NCI-H2107 treated with DMSO at 0.1 percent for 48 hours (cell line): ENCODE data around the gene MAMDC2.
"Not testable (repeated sequence)": the region's sequence is repeated elsewhere in the genome, so short reads cannot be mapped to it uniquely, and the experiment has no call there.

Experiments used
- DNase-seq: peaks from one replicate; lab custom pipeline; 2025; ENCODE audit not compliant: unreplicated experiment; lab: John Stamatoyannopoulos, UW

Gene MAMDC2

DNA sequence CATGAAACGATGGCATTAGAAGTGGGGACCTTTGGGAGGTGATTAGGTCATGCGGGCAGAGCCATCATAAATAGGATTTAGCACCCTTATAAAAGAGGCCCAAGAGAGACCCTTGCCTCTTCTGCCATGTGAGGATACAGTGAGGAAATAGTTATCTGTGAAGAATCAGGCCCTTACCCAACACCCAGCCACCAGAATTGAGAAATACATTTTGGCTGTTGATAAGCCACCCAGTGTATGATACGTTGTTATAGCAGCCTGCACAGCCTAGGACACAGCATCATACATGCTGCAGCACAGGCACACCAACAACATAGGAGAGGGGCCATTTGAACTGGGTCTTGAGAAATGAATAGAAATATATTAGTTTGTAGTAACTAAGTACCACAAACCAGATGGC is 8.0 kb upstream of the MAMDC2 start:
- no peak for DNase-seq

DNA sequence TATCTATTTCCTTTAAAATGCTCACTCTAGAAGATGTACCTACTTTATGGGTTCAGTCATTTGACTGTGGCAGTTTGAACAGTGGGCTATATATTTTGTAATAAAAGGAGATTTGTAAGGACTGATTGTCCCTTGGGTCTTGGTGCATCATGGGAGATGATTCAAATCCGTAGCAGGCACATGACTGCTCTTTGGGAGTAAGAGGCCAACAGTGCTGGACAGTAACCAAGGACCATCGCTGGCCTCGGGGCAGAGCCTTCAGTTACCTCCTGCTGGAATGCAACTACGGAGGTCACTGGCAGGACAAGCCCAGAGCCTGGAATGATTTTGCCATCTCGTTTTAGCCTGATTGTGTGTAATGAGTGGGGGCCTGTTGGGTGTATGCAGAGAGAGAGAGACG is 7.0 kb upstream of the MAMDC2 start:
- DNase-seq: no peak

DNA sequence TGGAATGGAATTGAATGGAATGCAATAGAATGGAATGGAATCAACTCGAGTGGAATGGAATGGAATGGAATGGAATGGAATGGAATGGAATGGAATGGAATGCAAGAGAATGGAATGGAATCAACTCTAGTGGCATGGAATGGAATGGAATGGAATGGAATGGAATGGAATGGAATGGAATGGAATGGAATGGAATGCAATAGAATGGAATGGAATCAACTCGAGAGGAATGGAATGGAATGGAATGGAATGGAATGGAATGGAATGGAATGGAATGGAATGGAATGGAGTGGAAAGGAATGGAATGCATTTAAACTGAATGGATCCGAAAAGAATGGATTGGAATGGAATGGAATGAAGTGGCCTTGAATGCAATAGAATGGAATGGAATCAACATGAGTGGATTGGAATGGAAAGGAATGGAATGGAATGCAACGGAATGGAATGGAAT is 5.5 kb upstream of the MAMDC2 start:
- DNase-seq: not testable (repeated sequence)

DNA sequence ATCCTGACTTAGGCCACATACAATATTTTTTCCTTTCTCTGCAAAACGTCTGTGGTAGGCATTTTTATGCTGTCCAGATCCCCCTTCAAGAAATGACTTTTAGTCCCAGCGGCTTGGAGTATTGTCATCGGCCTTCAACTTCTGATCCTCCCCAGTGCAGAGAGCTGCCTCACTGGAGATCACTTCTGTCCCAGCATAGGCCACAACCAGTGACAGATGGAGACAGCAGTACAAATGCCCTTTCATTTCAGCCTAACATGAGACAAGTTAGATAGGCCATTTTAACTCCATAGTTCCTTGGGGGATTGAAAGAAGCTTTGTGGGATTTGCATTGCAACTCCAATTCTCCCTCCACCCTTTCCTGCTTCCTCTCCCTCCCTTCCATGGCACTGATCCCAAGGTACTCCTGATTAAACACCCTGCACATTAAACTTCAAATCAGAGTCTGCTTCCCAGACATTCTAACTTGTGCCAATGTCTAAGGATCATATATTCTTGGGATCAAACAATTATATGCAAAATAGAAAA is 3.2 kb upstream of the MAMDC2 start:
- DNase-seq: no peak

DNA sequence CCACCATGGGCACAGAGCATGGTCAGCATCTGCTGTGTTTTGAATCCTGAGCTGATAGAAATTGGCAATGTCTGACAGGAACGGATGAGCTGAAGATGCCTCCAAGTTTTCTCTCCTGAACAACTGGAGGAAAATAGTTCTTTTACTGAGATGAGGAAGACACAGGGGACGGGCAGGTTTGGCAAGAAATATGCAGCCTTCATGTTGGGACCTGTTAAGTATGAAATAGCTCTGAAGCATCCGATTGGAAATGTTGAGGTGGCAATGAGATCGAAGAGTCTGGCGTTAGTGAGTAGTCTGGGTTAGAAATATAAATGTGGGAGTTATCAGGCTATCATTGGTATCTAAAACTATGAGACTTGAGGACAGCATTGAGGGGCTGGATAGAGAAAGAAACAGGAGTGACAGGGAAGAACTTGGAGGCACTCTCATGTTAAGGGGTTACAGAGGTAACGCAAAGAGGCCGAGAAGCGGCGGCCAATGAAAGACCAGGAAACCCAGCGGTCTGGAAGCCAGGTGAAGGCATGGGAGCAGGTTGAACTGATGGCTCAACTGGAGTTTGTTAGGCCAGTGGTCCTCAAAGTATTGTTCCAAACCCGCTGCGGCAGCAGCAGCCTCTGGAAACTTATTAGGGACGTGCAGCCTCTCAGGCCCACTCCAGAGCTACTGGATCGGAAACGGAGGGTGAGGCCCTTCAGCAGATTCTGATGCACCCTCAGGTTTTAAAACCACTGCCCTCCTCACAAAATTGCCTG is 1.0 kb upstream of the MAMDC2 start:
- DNase-seq: no peak

DNA sequence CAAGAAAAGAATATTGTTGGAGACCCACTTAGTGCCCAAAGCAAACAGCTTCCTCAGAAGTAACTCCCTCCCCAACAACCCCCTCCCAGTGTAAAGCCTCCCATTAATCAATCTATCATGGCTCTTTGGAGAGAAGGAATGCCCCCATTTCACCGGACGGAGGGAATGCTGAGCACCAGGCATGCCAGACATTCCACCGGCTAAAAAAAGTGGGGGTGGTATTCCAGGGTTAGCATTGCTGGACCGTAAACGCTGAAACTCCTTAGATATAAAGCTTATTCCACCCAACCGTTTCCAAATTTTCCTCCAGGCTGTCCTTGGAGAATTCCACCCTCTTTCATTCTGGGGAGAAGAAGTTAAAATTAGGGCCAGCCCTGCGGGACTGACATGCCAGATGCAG is 363 bp upstream of the MAMDC2 start:
- no peak for DNase-seq

DNA sequence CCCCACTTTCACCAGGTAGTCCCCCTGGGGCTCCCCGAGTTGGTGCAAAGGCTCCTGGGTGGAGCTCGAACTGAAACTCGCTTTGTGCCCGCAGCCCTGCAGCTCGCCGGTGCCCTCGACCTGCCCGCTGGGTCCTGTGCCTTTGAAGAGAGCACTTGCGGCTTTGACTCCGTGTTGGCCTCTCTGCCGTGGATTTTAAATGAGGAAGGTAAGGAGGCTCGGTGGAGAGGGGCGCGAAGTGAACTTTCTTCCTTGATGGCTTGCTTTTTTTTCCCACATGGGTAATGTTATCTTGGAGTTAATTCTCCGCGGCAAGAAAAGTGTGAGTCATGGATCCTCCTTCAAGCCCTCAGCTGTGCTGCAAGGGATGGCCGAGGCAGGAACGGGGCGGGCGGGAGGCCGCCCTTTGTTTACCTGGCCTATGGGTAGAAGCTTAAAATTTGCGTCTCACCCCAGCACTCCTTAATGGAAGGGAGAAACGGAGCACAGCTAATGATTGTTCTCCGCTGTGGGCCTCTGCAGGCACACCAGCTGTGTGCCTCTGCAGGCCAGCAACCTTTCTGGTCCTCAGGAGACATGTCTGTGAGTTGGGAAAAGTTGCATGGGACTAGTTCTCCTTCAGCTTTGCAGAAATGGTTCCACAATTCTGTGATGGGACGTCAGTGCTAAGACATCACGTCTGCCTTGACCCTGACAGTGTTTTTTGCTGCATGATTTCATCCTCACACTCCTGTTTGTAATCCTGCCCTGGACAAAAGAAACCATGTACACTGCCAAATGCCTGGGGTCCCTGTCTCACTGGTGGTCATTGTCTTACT is 1.1 kb downstream of the MAMDC2 start:
- DNase-seq: no peak

DNA sequence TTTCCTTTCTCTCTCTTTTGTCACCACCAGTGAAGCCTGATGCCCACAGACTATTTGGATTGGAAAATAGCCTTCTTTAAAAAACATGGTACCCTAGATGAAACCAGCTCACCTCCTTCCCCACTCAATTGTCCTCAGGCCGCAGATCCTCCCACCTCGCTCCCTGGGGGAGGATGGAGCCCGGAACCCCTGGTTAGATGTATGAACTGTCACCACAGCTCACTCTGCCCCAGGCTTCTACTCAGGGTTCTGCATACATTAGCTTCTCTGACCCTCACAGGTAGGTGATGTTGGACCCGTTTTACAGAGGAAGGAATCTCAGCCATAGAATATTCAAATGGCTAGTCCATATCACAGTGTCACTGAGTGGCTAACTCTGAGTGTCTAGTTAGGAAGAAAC is 1.8 kb downstream of the MAMDC2 start:
- DNase-seq: no peak

DNA sequence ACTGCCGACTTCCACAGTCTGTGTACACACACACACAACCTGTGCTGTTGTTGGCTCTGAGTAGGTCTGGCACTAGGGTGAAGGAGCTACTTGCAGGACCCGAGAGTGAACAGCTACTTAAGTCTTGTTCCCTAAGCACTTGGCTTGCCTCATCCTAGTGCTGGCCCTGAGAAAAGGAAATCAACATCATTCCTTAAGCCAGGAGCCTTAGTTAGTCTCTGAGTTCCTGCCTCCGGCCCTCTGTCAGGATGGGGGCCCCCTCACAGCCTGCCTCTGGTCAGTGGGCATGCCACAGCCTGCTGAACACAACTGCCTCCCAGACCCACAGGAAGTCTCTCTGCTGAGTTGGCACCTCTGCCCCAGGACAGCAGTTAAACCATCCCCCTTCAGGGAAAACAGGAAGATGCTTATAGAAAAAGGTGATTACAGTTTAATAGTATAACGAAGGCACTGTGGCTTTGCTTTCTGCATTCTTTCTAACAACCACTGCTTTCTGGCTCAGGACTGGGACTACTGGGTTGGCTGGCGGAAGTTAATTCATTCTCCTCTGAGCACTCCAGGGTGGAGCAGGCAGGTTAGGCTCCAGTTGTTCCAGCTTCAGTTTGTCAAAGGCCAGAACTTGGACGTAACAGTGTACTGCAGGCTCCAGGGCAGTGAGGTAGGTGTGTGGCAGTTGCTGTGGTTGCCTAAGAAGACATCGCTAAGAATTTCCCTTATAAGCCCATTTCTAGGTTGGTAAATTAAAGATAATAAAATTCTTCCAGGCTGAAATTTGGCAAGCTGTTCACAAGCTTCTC is 2.8 kb downstream of the MAMDC2 start:
- no peak for DNase-seq

DNA sequence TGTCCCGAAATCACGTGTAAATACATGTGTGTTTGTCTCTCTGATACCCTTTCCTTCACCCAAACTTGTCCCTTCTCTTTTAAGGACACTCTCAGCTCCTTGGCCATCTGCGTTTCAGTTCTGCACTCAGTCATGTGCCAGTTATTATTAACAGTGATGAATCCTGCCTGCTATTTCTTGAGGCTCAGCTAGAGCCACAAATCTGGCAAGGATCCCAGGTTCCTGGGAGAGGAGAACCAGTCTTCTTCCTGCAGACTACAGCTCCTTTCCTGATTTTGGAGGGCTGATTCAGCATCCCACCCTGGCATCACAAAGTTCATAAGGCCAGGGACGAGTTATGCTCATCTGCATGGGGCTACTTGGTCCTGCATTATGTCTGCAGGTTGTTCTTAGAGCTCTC is 5.6 kb downstream of the MAMDC2 start:
- no peak for DNase-seq

DNA sequence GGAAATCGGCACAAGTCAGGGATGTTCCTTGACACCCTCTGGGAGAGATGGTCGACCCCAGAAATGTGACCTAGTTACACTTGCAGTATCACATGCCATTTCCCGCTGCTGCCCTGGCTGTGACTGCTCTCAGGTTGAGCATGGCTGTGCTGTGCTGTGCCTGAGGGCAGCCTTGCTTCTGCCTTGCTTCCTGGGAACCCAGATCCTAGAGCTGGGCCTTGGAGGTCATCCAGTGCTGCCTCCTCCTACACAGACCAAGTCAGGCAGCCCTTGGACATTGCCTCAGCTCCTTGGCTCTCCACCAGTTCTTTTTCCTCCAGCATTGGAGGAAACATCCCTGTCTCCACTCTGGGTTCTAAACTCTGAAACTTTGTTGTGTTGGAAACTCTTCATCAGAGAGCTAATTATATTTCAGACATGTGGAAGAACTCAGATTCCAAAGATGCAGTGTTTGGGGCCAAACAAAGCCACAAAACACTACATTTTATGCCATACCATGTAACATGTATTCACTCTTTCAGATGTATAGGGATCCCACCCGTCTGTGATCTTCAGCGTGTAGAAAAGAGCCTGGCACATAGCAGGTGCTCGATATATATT is 6.1 kb downstream of the MAMDC2 start:
- DNase-seq: no peak

DNA sequence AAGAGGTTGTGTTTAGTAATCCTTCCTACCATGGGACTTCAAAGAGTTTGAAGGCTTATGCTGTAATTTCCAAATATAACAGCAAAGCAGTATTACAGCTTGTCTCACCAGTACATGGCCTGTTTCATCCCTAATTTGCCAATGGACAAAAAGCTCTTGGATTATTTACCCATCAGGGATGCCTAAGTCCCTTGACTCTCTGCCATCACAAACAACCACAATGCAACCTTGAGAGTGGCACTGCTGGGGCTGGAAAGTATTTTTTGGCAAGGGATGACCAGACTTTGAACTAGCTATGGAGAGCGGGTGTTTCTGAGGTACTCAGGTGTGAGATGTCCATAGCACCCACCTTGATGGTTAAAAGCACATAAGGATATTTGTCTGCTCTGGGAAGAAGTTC is 9.1 kb downstream of the MAMDC2 start:
- no peak for DNase-seq

DNA sequence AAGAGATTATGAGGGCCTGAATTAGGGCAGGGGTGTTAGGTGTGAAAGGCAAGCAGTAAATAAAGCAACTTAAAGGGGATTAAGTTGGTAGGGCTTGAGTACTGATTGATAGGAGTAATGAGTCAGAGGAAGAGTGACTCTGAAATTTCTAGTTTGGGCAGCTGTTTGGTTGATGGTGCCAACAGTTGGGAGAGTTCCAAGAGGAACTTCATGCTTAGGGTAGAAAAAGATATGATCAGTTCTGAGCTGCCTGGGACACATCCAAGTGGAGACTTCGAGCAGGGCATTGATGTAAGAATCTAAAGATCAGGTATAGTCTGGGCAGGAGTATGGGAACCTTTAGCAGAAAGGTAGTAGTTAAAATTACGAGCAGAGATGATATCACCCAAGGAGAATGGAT is 10.2 kb downstream of the MAMDC2 start:
- no peak for DNase-seq

DNA sequence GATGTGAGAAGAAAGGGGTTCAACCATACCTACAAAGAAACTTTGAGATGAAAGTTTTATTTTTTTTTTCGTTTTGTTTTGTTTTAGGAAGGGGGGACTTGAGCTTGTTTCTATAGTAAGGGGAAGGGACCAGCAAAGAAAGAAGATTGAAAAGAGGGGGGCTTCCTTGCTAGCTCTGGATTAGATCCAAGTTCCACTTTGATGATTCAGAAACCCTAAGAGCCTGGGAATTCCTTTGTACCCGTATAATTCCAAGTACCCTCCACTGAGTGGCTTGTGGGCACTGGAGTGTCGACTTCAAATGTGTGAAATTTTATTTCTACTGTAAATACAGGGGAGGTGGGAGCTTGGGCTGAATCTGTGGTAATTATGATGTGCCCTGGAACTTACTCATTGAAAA is 10.9 kb downstream of the MAMDC2 start:
- DNase-seq: no peak

DNA sequence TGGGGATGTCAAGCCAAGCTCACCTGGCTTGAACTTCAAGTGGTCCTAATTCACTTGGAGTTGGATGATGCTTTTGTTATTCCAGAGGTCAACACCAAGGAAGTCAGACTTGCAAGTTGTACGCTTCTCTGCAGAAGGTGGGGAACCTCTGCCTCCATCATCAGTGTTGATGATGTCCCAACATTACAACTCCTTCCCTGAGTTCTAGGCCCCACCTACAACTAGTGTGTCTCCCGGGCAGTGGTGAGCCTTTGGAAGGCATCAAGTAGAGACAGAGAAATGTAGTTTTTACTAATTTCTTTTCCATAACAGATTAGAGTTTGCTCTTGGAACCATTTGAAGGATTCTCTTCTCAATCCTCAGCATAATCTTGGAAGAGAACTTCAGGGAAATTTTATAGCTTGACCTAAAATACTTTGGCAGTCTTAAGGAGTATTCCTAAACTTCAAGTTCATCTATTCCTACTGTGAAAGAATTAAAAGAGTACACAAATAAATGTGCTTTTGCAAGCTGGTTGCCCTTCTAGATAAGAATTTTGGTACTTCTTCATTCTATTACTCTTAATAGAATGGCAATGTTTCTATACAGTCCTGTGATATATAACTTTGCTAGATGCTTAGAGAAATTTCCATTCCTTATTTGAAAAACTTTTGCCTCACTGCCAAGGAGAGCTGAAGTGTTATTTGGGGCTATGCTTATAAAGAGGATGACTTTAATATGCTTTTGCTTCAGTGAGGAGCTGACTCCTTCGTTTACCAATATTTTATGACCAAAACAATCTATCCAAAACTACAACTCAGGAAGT is 12.0 kb downstream of the MAMDC2 start:
- DNase-seq: no peak

DNA sequence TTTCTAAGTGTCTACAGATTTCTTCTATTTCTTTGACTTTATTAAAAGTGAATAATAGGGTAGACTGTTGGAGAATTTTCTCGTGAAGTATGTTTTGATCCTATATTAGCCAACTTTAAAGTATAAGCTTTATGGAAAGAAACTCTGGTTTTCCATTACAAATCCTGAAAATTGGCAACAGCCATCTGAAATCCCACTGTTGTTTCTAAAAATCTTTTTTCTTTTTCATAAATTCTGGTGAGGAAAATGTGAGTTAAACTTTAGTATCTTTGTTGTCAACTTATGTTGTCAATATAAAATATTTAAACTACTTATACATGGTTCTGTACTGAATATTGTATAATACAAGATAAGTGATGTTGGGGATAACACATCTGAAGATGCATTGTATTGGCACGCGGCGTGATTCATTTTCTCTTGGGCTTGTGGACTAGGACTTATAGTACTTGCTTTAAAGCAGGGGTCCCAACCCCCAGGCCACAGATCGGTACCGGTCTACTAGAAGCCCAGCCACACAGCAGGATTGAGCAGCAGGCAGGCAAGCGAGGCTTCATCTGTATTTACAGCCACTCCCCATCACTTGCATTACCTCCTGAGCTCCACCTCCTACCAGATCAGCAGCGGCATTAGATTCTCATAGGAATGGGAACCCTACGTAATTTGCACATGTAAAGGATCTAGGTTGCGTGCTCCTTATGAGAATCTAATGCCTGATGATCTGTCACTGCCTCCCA is 12.7 kb downstream of the MAMDC2 start:
- DNase-seq: no peak

DNA sequence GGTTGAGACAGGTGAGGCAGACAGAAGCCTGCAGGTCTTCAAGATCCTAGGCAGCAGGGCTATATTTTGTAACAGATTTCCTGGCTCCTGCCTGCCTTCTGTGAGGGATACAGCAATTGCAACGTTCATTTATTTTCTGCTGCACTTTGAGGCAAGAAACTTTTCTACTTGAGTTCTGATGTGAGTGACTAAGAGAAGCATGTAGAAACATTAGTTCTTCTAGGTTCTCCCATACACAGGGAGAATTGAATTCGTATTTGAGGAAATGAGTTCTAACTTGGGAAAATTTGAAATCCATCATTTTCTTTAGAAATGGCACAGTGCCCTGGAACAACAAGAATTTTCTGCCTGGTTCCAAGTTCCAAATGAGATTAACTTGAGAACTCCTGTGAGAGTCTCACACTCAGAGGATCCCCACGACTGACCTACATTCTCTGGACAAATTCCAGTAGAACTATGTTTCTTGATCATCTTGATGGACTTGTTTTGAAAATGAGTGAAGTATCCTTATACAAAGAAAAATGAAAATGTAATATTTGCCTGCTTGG is 15.0 kb downstream of the MAMDC2 start:
- no peak for DNase-seq

DNA sequence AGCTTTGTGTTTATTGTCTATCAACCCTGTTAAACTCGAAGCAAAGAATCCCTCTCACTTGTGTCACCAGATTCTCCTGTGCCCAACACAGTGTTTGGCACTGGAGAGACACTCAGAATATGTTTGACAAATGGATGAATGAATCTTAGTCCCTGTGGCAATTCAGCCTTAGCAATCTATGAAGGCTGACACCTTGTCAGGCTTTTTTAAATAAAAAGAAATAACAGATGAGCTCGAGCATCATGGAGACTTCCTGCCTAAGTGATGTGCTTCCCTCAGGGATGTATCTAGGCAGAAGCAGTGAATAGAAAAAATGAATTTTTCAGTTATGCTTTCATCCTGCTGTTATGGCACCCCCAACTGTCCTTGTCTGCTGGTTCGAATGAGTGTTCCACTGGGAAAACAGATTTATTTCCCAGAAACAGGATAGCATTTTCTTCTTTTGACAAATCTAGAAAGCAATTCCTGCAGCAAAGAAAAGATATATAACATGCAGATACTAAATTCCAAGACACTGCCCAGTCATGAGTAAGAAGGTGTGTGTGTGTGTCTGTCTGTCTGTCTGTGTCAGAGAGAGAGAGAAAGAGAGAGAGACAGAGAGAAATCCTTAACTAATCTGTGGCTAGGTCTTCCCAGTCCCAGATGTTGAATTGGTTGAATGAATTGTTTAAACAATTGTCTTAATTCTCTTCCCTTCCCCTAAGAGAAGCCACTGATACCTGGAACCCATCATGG is 16.7 kb downstream of the MAMDC2 start:
- DNase-seq: no peak
